GM12801 (cell line): ENCODE measurements around the gene SS18L1.

Source experiments
- CTCF ChIP-seq: IDR thresholded peaks from one replicate; pipeline ENCODE4 v1.5.1; 2011; ENCODE audit warnings: control low read depth; ENCODE audit not compliant: insufficient read length; ENCODE audit errors: extremely low read depth

Gene SS18L1

GRCh38 chr20:62117658-62118057 is 25.9 kb upstream of the SS18L1 start:
- no peak for TF ChIP-seq CTCF

- no peak for TF ChIP-seq CTCF
These were observed 25.2 kb upstream of the SS18L1 start for GRCh38 chr20:62118113-62119043.

GRCh38 chr20:62119115-62119514 is 24.5 kb upstream of the SS18L1 start:
- TF ChIP-seq CTCF, result no peak

GRCh38 chr20:62119591-62120364 is 23.8 kb upstream of the SS18L1 start:
- TF ChIP-seq CTCF, result no peak

GRCh38 chr20:62120365-62120762 is 23.2 kb upstream of the SS18L1 start:
- TF ChIP-seq CTCF, result no peak

- TF ChIP-seq CTCF, result no peak
These were observed 22.4 kb upstream of the SS18L1 start for GRCh38 chr20:62120990-62121775.
